Hepatocyte (in vitro differentiated cells): Measurements from ENCODE around the gene PRPF4. TPM values are rescaled to one million over a fixed set of nuclear protein-coding genes. Genes with fewer than 3 reads are reported as not detected.
"Not testable (repeated sequence)": the region's sequence is repeated elsewhere in the genome, so short reads cannot be mapped to it uniquely, and the experiment has no call there.

Experiments
- DNase-seq: peaks from one replicate; pipeline ENCODE4 v3.0.0-alpha.2; 2016; ENCODE audit warnings: low spot score
- H2AFZ ChIP-seq: fragments of 200-600 bp; sonication (generic); 2 replicates; pipeline ENCODE4 v1.6.0; 2016; ENCODE audit warnings: antibody characterized with exemption, mild to moderate bottlenecking
- H3K27ac ChIP-seq: fragments of 200-600 bp; sonication (generic); 2 replicates; pipeline ENCODE4 v1.5.1; 2016; ENCODE audit warnings: mild to moderate bottlenecking
- H3K27me3 ChIP-seq: fragments of 200-600 bp; sonication (generic); 2 replicates; pipeline ENCODE4 v1.6.1; 2016
- H3K36me3 ChIP-seq: fragments of 200-600 bp; sonication (generic); replicated peaks from 2 replicates; pipeline ENCODE4 v1.5.1; 2016; ENCODE audit warnings: low read depth; ENCODE audit not compliant: insufficient read depth
- H3K4me1 ChIP-seq: fragments of 200-600 bp; sonication (generic); 2 replicates; pipeline ENCODE4 v1.5.1; 2016; ENCODE audit warnings: mild to moderate bottlenecking, moderate library complexity; ENCODE audit not compliant: insufficient read depth
- H3K4me2 ChIP-seq: fragments of 200-600 bp; sonication (generic); 2 replicates; pipeline ENCODE4 v1.6.0; 2016
- H3K4me3 ChIP-seq: fragments of 200-600 bp; sonication (generic); 2 replicates; pipeline ENCODE4 v1.5.1; 2016; ENCODE audit warnings: mild to moderate bottlenecking
- H3K79me2 ChIP-seq: fragments of 200-600 bp; sonication (generic); 2 replicates; pipeline ENCODE4 v1.6.0; 2017; ENCODE audit warnings: mild to moderate bottlenecking
- H3K9me2 ChIP-seq: fragments of 200-600 bp; sonication (generic); replicated peaks from 2 replicates; pipeline ENCODE4 v1.6.0; 2017; ENCODE audit warnings: mild to moderate bottlenecking; ENCODE audit not compliant: insufficient read depth
- H3K9me3 ChIP-seq: fragments of 200-600 bp; sonication (generic); 2 replicates; pipeline ENCODE4 v1.5.1; 2016; ENCODE audit warnings: low read depth, mild to moderate bottlenecking
- H4K20me1 ChIP-seq: fragments of 200-600 bp; sonication (generic); 2 replicates; pipeline ENCODE4 v1.6.0; 2016; ENCODE audit warnings: mild to moderate bottlenecking; ENCODE audit not compliant: insufficient read depth, poor library complexity, severe bottlenecking
- CTCF ChIP-seq: fragments of 200-600 bp; sonication (generic); IDR thresholded peaks from 2 replicates; pipeline ENCODE4 v1.5.1; 2016; ENCODE audit warnings: antibody characterized with exemption, mild to moderate bottlenecking; ENCODE audit not compliant: poor library complexity
- EZH2 ChIP-seq: fragments of 200-600 bp; sonication (generic); IDR thresholded peaks from 2 replicates; pipeline ENCODE4 v1.6.1; 2016; ENCODE audit warnings: antibody characterized with exemption, mild to moderate bottlenecking, borderline replicate concordance
- EZH2phosphoT487 ChIP-seq: fragments of 200-600 bp; sonication (generic); IDR thresholded peaks from one replicate; pipeline ENCODE4 v1.6.1; 2018; ENCODE audit warnings: antibody characterized with exemption, mild to moderate bottlenecking, low read depth, moderate library complexity; ENCODE audit not compliant: unreplicated experiment, severe bottlenecking
- WGBS: methylation state at CpG from one replicate; pipeline ENCODE4 v1.1.6; 2016; ENCODE audit warnings: low lambda C conversion rate; ENCODE audit errors: missing lambda C conversion rate; 5-methylcytosine and 5-hydroxymethylcytosine counted together
- polyA plus RNA-seq: library from polyadenylated mRNA; unstranded; fragments of >200 nt; fragmentation: Nextera tagmentation; extraction: Ambion mirVana; gene quantifications from 2 replicates; pipeline ENCODE4 v1.2.1, GENCODE V29; 2016
- total RNA-seq: library from RNA; depleted of rRNA; stranded (reverse); fragments of >200 nt; gene quantifications from 2 replicates; pipeline ENCODE4 v1.2.3, GENCODE V29; 2014

Gene PRPF4
- total and polyA plus RNA-seq, 2 experiments from 2014 or later = 24.1 to 27.3 TPM

DNA sequence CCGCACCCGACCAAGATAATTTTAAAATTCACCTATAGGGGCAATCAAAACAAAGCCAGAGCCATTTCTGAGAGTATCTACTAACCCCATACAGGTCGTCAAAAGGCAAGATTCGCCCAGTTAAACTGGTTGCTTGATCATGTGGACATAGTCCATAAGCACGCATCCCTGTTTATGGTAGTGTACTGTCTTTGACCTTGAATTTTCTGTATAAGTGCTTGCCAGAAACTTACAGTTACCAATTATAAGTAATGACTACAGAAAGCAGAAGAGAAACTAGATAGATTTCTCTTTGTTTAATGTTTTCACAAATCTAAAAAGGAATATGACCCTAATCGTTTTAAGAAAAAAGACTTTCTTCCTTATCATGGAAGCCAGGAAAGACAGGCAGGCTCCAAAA lies 28.5 kb upstream of the PRPF4 start:
- Histone ChIP-seq H3K27me3 (no peaks in the 10 kb centered on the region), H3K4me1 (no peaks in the 10 kb centered on the region), H3K27ac (no peak overlapping the region), H3K9me2 (no peaks in the 10 kb centered on the region), H2AFZ (no peak overlapping the region), H3K36me3 (no peaks in the 10 kb centered on the region), H3K79me2 (peaks cover 10% of the 10 kb centered on the region), H4K20me1 (no peaks in the 10 kb centered on the region), H3K9me3 (no peaks in the 10 kb centered on the region), H3K4me2 (no peak overlapping the region), H3K4me3 (no peak overlapping the region)
- WGBS = 94% methylated on average over 6 of the region's 6 CpGs
- no peak for TF ChIP-seq CTCF
- no peak for TF ChIP-seq EZH2phosphoT487
- TF ChIP-seq EZH2 = no peak
- no peak for DNase-seq

- peaks cover 9% of the 10 kb centered on the region for H3K79me2 ChIP-seq
- no peak overlapping the region for H3K4me3 ChIP-seq
- H3K36me3 ChIP-seq = no peaks in the 10 kb centered on the region
- TF ChIP-seq EZH2 (no peak), EZH2phosphoT487 (no peak), CTCF (no peak)
- no peak for DNase-seq
- no peaks in the 10 kb centered on the region for H3K27me3 ChIP-seq
- no peaks in the 10 kb centered on the region for H3K4me1 ChIP-seq
- no peak overlapping the region for H3K4me2 ChIP-seq
- no peak overlapping the region for H2AFZ ChIP-seq
- no peaks in the 10 kb centered on the region for H4K20me1 ChIP-seq
- H3K9me3 ChIP-seq = no peaks in the 10 kb centered on the region
- H3K27ac ChIP-seq = no peak overlapping the region
- no peaks in the 10 kb centered on the region for H3K9me2 ChIP-seq
These were observed 27.8 kb upstream of the PRPF4 start for GRCh38 chr9:113247640-113248039.

DNA sequence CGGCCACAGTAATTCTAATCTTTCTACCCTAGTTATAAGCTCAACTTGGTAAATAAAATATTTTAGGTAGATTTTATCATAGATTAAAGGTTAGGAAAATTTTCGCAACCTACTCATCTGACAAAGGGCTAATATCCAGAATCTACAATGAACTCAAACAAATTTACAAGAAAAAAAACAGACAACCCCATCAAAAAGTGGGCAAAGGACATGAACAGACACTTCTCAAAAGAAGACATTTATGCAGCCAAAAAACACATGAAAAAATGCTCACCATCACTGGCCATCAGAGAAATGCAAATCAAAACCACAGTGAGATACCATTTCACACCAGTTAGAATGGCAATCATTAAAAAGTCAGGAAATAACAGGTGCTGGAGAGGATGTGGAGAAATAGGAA lies 25.8 kb upstream of the PRPF4 start:
- not testable (repeated sequence) for DNase-seq, H3K9me2 ChIP-seq, H3K36me3 ChIP-seq, H3K27me3 ChIP-seq, H3K4me2 ChIP-seq, H4K20me1 ChIP-seq, H3K4me3 ChIP-seq, H3K9me3 ChIP-seq, H3K4me1 ChIP-seq, H3K27ac ChIP-seq, H2AFZ ChIP-seq
- 96% methylated on average over 2 of the region's 2 CpGs for WGBS
- peaks cover 13% of the 10 kb centered on the region for H3K79me2 ChIP-seq

- 100% methylated on average over 2 of the region's 2 CpGs for WGBS
- H3K27me3 ChIP-seq = no peaks in the 10 kb centered on the region
- DNase-seq = no peak
- H3K36me3 ChIP-seq = no peaks in the 10 kb centered on the region
- H3K4me2 ChIP-seq = no peak overlapping the region
- no peaks in the 10 kb centered on the region for H3K4me1 ChIP-seq
- no peaks in the 10 kb centered on the region for H3K9me3 ChIP-seq
- H3K4me3 ChIP-seq = no peak overlapping the region
- H3K79me2 ChIP-seq = peaks cover 15% of the 10 kb centered on the region
- TF ChIP-seq CTCF (no peak), EZH2phosphoT487 (no peak), EZH2 (no peak)
- no peaks in the 10 kb centered on the region for H3K9me2 ChIP-seq
- no peak overlapping the region for H2AFZ ChIP-seq
- no peak overlapping the region for H3K27ac ChIP-seq
- H4K20me1 ChIP-seq = no peaks in the 10 kb centered on the region
These were observed 24.7 kb upstream of the PRPF4 start for GRCh38 chr9:113250807-113251206.
